DMS79 (cell line): ENCODE data around the gene TNFAIP1.
"Not testable (repeated sequence)": the region's sequence is repeated elsewhere in the genome, so short reads cannot be mapped to it uniquely, and the experiment has no call there.

ENCODE experiments used
- DNase-seq: peaks from one replicate; lab custom pipeline; 2025; lab: John Stamatoyannopoulos, UW

TNFAIP1 gene

DNA sequence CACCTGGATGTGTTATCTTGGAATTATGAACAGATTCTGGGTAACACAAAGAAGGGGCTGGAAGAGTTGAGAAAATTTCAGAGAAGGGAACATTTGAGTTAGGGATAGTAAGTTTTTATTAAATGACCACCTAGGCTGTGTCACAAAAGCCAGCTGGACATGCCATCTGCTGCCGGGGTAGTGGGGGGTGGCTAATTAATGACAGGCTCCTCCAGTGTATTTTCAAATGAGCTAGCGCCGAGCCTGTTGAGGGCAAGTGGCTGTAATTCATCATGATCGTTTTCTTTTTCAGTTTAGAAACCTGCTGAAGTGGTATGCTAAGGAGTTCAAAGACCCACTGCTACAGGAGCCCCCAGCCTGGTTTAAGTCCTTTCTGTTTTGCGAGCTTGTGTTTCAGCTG is 10.3 kb upstream of the TNFAIP1 start:
- DNase-seq = no peak

GRCh38 chr17:28326114-28326513 is 9.4 kb upstream of the TNFAIP1 start:
- DNase-seq = no peak

GRCh38 chr17:28327031-28327607 is 8.4 kb upstream of the TNFAIP1 start:
- no peak for DNase-seq

- DNase-seq = no peak
Observed at GRCh38 chr17:28327709-28328108, 7.9 kb upstream of the TNFAIP1 start.

GRCh38 chr17:28328325-28328724 is 7.2 kb upstream of the TNFAIP1 start:
- DNase-seq = no peak

DNA sequence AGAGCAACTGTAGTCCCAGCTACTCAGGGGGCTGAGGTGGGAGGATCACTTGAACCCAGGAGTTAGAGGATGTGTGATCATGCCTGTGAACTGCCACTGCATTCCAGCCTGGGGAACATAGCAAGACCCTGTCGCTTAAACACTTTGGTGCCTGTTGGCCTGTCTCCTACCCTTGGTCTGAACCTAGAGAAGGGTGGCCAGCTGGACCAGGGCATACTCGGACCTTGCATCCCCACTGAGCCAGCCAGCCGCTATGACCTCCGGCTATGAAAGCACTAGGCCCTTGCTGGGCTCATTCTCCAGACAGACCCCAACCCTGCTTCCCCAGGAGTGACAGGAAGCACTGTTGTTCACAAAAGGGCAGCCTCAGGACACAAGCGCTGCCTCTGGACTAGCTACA is 4.9 kb upstream of the TNFAIP1 start:
- no peak for DNase-seq

DNA sequence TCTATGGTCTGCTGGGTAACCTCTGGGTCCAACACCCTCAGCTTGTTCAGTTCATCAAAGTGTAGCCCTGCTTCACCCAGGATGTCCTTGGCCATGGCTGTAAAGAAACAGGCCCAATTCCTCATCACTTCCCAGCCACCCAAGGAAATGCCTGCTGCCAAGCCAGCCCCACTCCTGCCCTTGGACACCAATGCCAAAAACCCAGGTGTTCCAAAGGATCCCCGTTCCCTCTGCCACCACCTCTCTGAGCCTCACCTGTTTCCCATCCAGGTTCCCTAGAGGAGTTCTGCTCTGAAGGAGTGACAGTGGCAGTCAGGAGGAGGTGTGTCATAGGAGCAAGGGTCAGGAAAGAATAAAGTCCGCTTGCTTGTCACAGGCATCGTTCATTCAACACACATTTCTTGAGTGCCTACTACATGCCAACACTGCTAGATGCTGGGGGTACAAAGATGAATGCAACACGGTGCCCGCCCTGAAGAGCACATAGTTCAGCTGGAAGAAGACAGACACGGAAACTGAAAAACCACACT is 3.6 kb upstream of the TNFAIP1 start:
- DNase-seq = no peak

DNA sequence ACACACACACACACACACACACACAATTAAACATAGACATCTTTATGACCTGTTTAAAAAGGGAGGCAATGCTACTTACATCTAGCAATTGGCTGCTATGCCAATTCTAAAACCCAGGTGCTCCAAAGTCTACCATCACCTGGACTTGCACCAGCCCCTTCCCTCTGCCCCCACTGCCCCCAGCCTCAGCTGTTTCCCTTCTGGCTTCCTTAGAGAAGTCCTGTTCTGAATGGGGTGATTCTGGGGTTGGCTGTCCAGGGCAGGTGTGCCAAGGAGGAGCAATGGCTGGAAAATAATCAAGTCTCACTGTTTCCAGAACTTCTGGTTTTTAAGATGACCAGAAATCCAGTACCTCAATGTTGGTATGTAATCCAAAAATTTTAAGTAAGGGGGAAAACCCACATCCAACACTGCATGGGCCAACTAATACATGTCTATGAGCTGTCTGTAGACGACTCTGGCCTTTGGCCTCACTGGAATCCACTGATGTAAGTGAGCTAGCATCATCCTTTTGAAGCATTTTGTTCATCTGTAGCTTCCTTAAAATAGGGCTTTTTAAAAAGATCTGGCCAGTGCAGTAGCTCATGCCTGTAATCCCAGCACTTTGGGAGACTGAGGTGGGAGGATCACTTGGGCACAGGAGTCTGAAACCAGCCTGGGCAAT is 2.3 kb upstream of the TNFAIP1 start:
- no peak for DNase-seq

DNA sequence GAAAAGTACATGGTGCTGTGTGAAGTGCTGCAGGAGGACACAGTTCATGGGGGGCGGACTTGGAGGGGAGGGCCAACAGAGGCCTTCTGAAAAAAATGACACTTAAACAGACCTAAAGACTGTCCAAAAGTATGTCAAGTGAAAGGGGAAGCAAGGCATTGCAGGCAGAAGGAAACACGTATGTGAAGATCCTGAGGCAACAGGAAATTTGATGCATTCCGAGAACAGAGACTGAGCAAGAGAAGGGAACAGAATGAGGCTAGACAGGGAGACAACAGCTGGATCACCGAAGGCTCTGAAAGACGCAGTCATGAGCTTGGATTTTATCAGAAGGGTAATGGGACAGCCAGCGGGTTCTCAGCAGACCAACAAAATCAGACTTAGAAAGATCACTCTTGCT is 1.4 kb upstream of the TNFAIP1 start:
- no peak for DNase-seq

- DNase-seq = no peak
Observed at GRCh38 chr17:28334666-28335200, 828 bp upstream of the TNFAIP1 start.

DNA sequence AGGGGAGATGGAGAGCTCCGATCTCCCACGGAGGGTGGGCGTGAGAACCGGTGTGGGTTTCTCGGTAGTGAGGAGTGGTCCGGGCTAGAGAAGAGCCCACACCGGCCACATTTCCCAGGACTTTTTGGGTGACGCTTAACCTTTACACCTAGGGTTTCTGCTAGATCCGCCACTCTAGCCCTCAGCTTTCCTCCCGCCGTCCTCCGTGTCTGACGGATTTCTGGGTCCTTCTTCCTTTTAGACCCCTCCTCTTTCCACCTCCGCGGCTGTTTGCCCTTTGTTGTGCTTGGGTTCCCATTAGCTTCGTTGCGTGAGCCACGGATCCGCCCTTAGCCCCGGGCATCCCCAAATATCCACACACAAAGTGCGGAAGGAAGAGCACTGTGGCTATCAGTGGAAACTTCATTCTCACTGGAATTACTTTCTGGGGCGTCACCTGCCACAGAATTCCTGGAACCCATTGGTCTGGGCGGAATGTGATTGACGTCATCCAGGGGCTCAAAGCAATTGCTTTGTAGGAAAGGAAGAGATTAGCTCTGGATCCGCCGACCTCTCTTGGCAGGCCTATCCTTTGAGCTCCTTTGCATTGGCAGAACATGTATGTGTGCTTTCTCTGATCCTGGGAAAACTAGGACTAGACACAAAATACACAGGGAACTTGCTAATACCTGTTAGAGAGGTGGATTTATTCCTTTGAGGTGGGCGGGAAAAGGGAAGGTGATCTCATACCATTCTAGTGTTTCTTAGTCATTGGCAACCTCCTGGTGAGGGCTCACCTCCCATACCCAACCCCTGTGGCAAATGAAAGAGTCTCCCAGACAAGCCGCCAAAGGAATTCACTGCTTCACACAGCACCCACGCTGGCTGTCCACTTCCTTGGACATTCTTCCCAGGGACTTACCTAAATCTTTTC is 654 bp downstream of the TNFAIP1 start:
- peak; percentile 70 for DNase-seq

GRCh38 chr17:28338056-28338768 is 2.7 kb downstream of the TNFAIP1 start:
- DNase-seq = no peak

DNA sequence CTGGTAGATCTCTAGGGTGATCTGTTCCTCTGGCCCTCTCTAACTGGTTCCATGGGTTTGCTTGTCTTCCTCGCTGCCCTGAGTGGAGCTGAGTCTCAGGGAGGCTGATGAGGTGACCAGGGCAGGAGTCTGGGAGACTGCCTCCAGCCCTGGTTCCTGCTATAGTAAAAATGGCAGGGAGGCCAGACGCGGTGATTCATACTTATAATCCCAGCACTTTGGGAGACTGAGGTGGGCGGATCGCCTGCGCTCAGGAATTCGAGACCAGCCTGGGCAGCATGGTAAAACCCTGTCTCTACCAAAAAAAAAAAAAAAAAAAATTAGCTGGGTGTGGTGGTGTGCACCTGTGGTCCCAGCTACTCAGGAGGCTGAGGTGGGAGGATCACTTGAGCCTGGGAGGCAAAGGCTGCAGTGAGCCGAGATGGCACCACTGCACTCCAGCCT is 3.2 kb downstream of the TNFAIP1 start:
- not testable (repeated sequence) for DNase-seq

DNA sequence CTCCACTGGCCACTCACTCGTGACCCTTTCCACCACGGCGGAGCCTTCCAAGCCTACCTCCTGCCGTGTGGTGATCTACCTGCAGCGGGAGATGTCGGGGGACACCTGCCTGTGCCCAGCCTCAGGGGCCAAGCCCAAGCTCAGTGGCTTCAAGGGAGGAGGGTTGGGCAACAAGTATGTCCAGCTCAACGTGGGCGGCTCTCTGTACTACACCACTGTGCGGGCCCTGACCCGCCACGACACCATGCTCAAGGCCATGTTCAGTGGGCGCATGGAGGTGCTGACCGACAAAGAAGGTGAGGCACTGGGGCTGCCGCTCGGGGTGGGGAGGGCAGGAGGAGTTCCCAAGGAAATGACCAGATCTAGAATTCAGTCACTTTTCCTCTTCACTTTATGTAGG is 3.9 kb downstream of the TNFAIP1 start:
- no peak for DNase-seq

GRCh38 chr17:28340374-28340773 is 4.8 kb downstream of the TNFAIP1 start:
- DNase-seq = no peak

- no peak for DNase-seq
Observed at GRCh38 chr17:28341516-28341915, 6.0 kb downstream of the TNFAIP1 start.

- no peak for DNase-seq
Observed at GRCh38 chr17:28342313-28342712, 6.8 kb downstream of the TNFAIP1 start.

- DNase-seq = no peak
Observed at GRCh38 chr17:28343491-28343932, 8.0 kb downstream of the TNFAIP1 start.

- no peak for DNase-seq
Observed at GRCh38 chr17:28344011-28344410, 8.4 kb downstream of the TNFAIP1 start.

DNA sequence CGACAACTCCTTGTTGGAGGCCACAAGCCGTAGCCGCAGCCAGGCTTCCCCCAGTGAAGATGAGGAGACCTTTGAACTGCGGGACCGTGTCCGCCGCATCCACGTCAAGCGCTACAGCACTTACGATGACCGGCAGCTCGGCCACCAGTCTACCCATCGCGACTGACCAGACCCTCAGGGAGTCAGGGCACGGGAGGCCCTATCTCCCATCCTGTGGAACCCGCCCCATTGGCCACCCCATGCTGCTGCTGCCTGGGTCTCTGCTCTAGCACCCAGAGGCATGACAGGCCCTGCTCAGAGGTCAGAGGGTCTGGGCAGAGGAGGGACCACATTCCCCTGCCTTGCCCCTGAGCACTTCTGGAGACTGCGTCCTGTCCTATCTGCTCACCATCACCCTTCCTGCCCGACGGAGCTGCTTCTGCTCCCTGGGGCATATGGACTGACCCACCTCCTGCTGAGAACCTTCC is 8.9 kb downstream of the TNFAIP1 start:
- DNase-seq = no peak

GRCh38 chr17:28345419-28346198 is 10.0 kb downstream of the TNFAIP1 start:
- peak; percentile 37 for DNase-seq
